NCI-H2107 (cell line): ENCODE data around the gene RAP1GDS1.

Experiments
- DNase-seq: peaks from one replicate; lab custom pipeline; 2025; lab: John Stamatoyannopoulos, UW

Gene RAP1GDS1

GRCh38 chr4:98260579-98261404 lies at the start of gene RAP1GDS1:
Gene RAP1GDS1 (plus strand): TSS chr4:98261384. CDS start chr4:98261566, 182 bp downstream.
- peak; percentile 51 for DNase-seq

- DNase-seq = no peak
Measured at GRCh38 chr4:98222306-98222705, 38.9 kb upstream of the RAP1GDS1 start.

GRCh38 chr4:98226396-98226795 lies 34.8 kb upstream of the RAP1GDS1 start:
- DNase-seq = no peak

- DNase-seq = no peak
Measured at GRCh38 chr4:98230961-98231360, 30.2 kb upstream of the RAP1GDS1 start.

GRCh38 chr4:98232202-98232601 lies 29.0 kb upstream of the RAP1GDS1 start:
- no peak for DNase-seq

- no peak for DNase-seq
Measured at GRCh38 chr4:98237204-98237603, 24.0 kb upstream of the RAP1GDS1 start.

GRCh38 chr4:98242063-98242462 lies 19.1 kb upstream of the RAP1GDS1 start:
- no peak for DNase-seq

GRCh38 chr4:98242538-98242937 lies 18.6 kb upstream of the RAP1GDS1 start:
- no peak for DNase-seq

GRCh38 chr4:98245226-98245625 lies 16.0 kb upstream of the RAP1GDS1 start:
- DNase-seq = no peak

- DNase-seq = no peak
Measured at GRCh38 chr4:98248934-98249333, 12.2 kb upstream of the RAP1GDS1 start.

GRCh38 chr4:98249831-98250230 lies 11.4 kb upstream of the RAP1GDS1 start:
- DNase-seq = no peak

- no peak for DNase-seq
Measured at GRCh38 chr4:98253499-98253898, 7.7 kb upstream of the RAP1GDS1 start.

GRCh38 chr4:98260047-98260578 lies 1.1 kb upstream of the RAP1GDS1 start:
- DNase-seq = peak; percentile 3

GRCh38 chr4:98261405-98262291 lies 464 bp downstream of the RAP1GDS1 start:
- peak; percentile 25 for DNase-seq

- DNase-seq = no peak
Measured at GRCh38 chr4:98262431-98262830, 1.2 kb downstream of the RAP1GDS1 start.

- no peak for DNase-seq
Measured at GRCh38 chr4:98267498-98267897, 6.3 kb downstream of the RAP1GDS1 start.

GRCh38 chr4:98275145-98275544 lies 14.0 kb downstream of the RAP1GDS1 start:
- DNase-seq = no peak

- DNase-seq = no peak
Measured at GRCh38 chr4:98283219-98284189, 22.3 kb downstream of the RAP1GDS1 start.

GRCh38 chr4:98284640-98285046 lies 23.5 kb downstream of the RAP1GDS1 start:
- DNase-seq = no peak

- DNase-seq = no peak
Measured at GRCh38 chr4:98285676-98286075, 24.5 kb downstream of the RAP1GDS1 start.

GRCh38 chr4:98287328-98287727 lies 26.1 kb downstream of the RAP1GDS1 start:
- DNase-seq = no peak
